K562 (cell line): ENCODE data around the gene ARMC12. TPM values are rescaled to one million over a fixed set of nuclear protein-coding genes. Genes with fewer than 3 reads are reported as not detected.

ENCODE experiments used
- BCL6 ChIP-seq: fragments of 250-450 bp; sonication (Bioruptor Pico); IDR thresholded peaks from 2 replicates; pipeline ENCODE4 v1.4.0; 2020
- ELF2 ChIP-seq: fragments of 250-450 bp; sonication (Bioruptor Pico); IDR thresholded peaks from 2 replicates; pipeline ENCODE4 v1.5.0; 2021; ENCODE audit warnings: mild to moderate bottlenecking
- FOSL1 ChIP-seq: fragments of 200-800 bp; sonication (Bioruptor generic); conservative IDR thresholded peaks from 2 replicates; pipeline ENCODE4 v1.6.1; 2016; ENCODE audit warnings: missing genetic modification characterization, missing compliant biosample characterization
- MAX ChIP-seq: sonication (generic); formaldehyde crosslinking; IDR thresholded peaks from 2 replicates; pipeline ENCODE4 v1.9.0; 2022; ENCODE audit warnings: mild to moderate bottlenecking, missing genetic modification reagents
- MGA ChIP-seq: fragments of 450-650 bp; IDR thresholded peaks from 2 replicates; pipeline ENCODE4 v1.6.1; 2016; ENCODE audit warnings: mild to moderate bottlenecking, moderate library complexity
- TEAD1 ChIP-seq, 2 experiments: fragments of 450-650 bp in 1 of 2; sonication (generic) in 1 of 2; formaldehyde crosslinking; IDR thresholded peaks; 2 replicates each; pipeline versions ENCODE4 v1.4.0 to v1.8.0; 2020 to 2022; ENCODE audit warnings: mild to moderate bottlenecking in 2 of 2, missing genetic modification reagents in 1 of 2
- USF1 ChIP-seq: sonication (generic); formaldehyde crosslinking; IDR thresholded peaks from 2 replicates; pipeline ENCODE4 v1.9.0; 2022; ENCODE audit warnings: mild to moderate bottlenecking, missing genetic modification reagents
- polyA plus RNA-seq, 8 experiments: library from polyadenylated mRNA; depleted of rRNA in 4 of 8; stranded (reverse) in 5 of 8; unstranded in 3 of 8; fragments of >200 nt; fragmentation: Nextera tagmentation in 2 of 8; fragmentation: Illumina TruSeq in 1 of 8; extraction: Ambion mirVana in 2 of 8; extraction: Trizol in 1 of 8; gene quantifications; 2 replicates each; pipeline versions ENCODE4 v1.2.1 to v1.2.3, GENCODE V29; 2011 to 2014; ENCODE audit warnings: inconsistent platforms in 1 of 8, missing spikeins in 1 of 8
- total RNA-seq, 7 experiments: library from RNA; depleted of rRNA in 6 of 7; stranded (reverse); fragments of >200 nt in 6 of 7; fragmentation: Illumina TruSeq in 2 of 7; extraction: Trizol in 2 of 7; gene quantifications; 2 replicates each; pipeline versions ENCODE4 v1.2.1 to v1.2.3, GENCODE V29; 2011 to 2021; ENCODE audit warnings: low replicate concordance in 1 of 7
- TF ChIP-seq, protein P1 (sequence below): sonication (generic); formaldehyde crosslinking; IDR thresholded peaks from 2 replicates; pipeline ENCODE4 v1.8.0; 2023; ENCODE audit warnings: missing genetic modification reagents, mild to moderate bottlenecking, borderline replicate concordance

Gene ARMC12
- total and polyA plus RNA-seq, 9 of the 15 experiments (the other 6 are each of a cell fraction or from before 2014, with no cell fraction given), result 0.09 to 0.58 (median 0.31) TPM; not detected in 3

GRCh38 chr6:35797837-35798526 lies 61.1 kb downstream of the ARMC12 start (continued):
- TF ChIP-seq, protein P1, sequence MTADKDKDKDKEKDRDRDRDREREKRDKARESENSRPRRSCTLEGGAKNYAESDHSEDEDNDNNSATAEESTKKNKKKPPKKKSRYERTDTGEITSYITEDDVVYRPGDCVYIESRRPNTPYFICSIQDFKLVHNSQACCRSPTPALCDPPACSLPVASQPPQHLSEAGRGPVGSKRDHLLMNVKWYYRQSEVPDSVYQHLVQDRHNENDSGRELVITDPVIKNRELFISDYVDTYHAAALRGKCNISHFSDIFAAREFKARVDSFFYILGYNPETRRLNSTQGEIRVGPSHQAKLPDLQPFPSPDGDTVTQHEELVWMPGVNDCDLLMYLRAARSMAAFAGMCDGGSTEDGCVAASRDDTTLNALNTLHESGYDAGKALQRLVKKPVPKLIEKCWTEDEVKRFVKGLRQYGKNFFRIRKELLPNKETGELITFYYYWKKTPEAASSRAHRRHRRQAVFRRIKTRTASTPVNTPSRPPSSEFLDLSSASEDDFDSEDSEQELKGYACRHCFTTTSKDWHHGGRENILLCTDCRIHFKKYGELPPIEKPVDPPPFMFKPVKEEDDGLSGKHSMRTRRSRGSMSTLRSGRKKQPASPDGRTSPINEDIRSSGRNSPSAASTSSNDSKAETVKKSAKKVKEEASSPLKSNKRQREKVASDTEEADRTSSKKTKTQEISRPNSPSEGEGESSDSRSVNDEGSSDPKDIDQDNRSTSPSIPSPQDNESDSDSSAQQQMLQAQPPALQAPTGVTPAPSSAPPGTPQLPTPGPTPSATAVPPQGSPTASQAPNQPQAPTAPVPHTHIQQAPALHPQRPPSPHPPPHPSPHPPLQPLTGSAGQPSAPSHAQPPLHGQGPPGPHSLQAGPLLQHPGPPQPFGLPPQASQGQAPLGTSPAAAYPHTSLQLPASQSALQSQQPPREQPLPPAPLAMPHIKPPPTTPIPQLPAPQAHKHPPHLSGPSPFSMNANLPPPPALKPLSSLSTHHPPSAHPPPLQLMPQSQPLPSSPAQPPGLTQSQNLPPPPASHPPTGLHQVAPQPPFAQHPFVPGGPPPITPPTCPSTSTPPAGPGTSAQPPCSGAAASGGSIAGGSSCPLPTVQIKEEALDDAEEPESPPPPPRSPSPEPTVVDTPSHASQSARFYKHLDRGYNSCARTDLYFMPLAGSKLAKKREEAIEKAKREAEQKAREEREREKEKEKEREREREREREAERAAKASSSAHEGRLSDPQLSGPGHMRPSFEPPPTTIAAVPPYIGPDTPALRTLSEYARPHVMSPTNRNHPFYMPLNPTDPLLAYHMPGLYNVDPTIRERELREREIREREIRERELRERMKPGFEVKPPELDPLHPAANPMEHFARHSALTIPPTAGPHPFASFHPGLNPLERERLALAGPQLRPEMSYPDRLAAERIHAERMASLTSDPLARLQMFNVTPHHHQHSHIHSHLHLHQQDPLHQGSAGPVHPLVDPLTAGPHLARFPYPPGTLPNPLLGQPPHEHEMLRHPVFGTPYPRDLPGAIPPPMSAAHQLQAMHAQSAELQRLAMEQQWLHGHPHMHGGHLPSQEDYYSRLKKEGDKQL (CRISPR knock-in tag), result 0 out of 2 replicates have a peak, but pooled peaks have one; percentile 62
- peak; percentile 37; the same call in 1 of the 2 replicates for TF ChIP-seq USF1 (CRISPR knock-in tag)
- no peak for TF ChIP-seq FOSL1 (tag)
- TF ChIP-seq MGA, result no peak
- no peak for TF ChIP-seq ELF2
- peak; percentile 21; the same call in 1 of the 2 replicates for TF ChIP-seq MAX
- no peak for TF ChIP-seq BCL6 (CRISPR knock-in tag)
- no peak for TF ChIP-seq TEAD1 (CRISPR knock-in tag; IDR thresholded peaks at IDR 0.05)
